Peyer's patch (tissue), 4 donors: ENCODE data around the gene SMURF2.

Experiments
- CTCF ChIP-seq, 6 experiments: fragments of 450-650 bp in 4 of 6; fragments of 200-600 bp in 2 of 6; sonication (generic) in 1 of 6; IDR thresholded peaks; one replicate each; pipeline ENCODE4 v1.5.1; 2017 to 2019; ENCODE audit warnings: antibody characterized with exemption in 6 of 6, mild to moderate bottlenecking in 3 of 6, moderate library complexity in 1 of 6
- POLR2A ChIP-seq, 2 donors: fragments of 450-650 bp; IDR thresholded peaks; one replicate each; pipeline ENCODE4 v1.5.1; 2017; ENCODE audit warnings: antibody characterized with exemption in 2 of 2, mild to moderate bottlenecking in 2 of 2, moderate library complexity in 2 of 2

GRCh38 chr17:64498308-64499203, 163.6 kb downstream of the SMURF2 start:
- no peak for TF ChIP-seq POLR2A (IDR thresholded peaks at IDR 0.05)
- no peak for TF ChIP-seq CTCF (IDR thresholded peaks at IDR 0.05)
